Stimulated activated naive CD8-positive, alpha-beta T cell treated with anti-CD3 and anti-CD28 coated beads, Interleukin-15, Interleukin-2, amounts not matched to agents 100 U/mL and 50 U/mL, for 24 hours (primary cell): ENCODE measurements around the gene OAS2.

Experiments used
- ATAC-seq: fragments of 150-1000 bp; cut with Tn5 transposase; one replicate; pipeline ENCODE4 v1.10.0; 2021
- DNase-seq: peaks from one replicate; pipeline ENCODE4 v3.0.0; 2021

Gene OAS2

DNA sequence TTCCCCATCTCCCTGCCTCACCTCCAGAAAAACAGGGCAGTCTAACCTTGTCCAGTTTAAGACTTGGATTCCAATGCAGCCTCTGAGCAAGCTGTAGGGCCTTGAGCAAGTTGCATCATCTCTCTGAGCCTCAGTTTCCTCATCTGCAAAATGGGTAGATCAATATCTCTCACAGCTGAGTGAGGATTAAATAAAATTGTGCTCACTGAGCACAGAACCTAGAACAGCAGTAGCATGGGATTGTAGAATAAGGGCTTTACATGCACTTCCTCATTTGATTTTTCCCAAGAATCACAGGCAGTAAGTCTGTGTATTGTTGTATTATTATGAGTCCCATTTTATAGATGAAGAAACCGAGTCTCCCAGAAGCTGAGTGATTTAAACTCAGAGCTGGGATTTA lies 80.2 kb downstream of the OAS2 start:
- ATAC-seq (no peak), DNase-seq (no peak)

DNA sequence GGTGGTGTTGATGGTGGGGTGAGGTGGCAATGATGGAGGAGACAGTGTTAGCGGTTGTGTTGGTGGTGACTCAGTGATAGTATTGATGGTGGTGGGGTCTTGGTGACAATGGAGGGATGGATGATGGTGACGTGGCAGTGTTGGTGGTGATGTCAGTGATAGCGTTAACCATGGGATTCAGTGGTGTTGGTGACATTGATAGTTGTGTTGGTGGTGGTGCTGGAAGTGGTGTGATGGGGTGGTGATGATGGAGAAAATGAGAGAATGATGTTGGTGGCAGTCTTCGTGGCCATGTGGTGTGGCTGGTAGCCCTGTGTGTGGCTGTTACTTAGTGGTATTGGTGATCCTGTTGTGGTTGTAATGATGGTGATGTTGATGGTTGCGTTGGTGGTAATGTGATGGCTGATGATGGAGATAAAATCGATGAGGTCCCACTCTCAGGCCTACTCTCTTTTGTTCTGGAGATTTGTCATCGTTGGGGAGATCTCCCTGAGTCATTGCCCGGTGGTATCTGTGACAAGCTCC lies 80.8 kb downstream of the OAS2 start:
- no peak for ATAC-seq
- no peak for DNase-seq

DNA sequence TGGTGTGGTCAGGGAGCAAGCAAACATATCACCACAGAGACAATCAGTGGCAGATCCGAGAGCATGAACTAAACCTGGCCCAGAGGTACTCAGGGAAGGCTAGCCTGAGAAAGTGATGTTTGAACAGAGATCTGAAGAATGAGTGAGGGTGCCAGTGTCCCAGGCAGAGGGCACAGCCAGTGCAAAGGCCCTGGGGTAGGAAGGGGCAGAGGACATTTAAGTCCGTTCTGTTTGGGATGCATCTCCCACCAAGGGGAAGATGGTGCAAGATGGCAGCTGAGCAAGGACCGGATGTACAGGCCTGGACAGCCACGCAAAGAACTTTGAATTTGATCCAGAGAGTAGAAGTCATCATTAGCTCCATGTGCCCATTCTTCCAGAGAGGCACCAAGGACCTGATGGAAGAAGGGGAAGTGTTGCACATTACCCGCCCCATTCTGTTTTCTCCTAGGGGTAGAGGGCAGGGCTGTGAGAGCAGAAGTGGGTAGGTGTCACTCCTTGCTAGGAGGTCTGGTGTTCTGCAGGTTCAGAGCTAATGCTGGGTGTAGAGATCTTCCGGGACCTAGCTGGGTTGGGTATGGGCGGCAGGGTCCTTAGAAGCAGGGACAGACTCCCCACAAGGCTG lies 82.1 kb downstream of the OAS2 start:
- DNase-seq (no peak), ATAC-seq (no peak)

DNA sequence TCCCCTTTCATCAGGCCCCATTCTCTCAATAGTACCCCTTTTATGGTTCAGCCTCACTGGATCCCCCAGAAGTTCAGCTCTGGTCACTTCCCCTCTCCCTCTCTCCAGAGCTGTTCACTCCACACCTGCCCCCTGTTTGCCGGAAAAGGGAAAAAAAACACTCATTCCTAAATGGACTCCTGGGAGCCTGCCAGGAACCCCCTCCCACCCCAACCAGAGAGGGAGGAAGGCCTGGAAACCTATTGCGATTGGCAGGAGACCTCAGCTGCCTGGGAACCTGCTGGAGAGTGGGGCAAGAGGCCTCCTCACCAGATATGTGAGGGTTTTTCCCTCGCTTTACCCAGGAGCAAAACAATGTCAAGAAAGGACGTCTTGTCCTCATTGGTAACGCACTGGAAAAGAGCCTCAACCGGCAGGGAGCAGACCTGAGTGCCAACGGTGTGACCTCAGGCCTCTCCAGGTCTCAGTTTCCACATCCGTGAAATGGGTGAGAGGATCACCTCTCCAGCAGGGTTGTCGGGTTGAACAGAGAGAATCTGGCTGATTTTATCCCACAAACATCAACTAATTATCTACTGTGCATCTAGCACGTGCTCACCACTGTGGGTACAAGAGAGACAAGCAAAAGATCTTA lies 82.9 kb downstream of the OAS2 start:
- no peak for DNase-seq
- no peak for ATAC-seq
